Neural progenitor cell (in vitro differentiated cells): ENCODE measurements around the gene FNDC11.

ENCODE experiments used
- EZH2phosphoT487 ChIP-seq: fragments of 200-600 bp; sonication (generic); IDR thresholded peaks from 2 replicates; pipeline ENCODE4 v1.6.1; 2017; ENCODE audit warnings: antibody characterized with exemption
- TF ChIP-seq, protein P1 (sequence below): fragments of 200-600 bp; sonication (generic); IDR thresholded peaks from 2 replicates; pipeline ENCODE4 v1.5.1; 2017; ENCODE audit warnings: antibody characterized with exemption, mild to moderate bottlenecking

DNA sequence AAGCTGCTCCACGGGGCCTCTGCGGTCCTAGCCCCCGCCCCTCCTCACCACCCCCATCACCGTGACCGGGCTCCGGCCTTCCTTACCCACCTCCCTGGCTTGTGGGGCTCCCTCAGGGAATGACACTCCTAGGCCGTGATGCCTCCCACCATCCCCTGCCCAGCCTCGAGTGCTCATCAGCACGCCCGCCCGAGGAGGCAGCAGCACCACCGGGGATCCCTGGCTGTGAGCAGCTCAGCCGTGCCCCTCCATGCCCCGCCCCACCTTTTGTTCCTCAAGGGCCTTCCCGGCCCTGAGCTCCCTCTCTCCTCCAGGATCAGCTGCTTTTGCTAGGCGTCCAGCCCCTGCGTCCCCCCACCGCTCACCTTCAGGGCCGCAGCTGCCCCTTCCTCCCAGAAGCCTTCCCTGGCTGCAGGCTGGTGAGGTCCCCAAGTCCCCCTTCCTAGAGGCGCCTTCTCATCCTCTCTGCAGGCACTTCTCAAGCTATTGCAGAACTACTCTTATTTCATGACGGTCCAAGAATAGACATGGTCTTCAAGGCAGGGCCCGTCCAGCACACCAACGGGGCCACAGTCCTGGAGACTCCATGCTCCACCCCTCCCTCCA is 3.0 kb downstream of the FNDC11 start:
- TF ChIP-seq EZH2phosphoT487 = no peak
- TF ChIP-seq, protein P1, sequence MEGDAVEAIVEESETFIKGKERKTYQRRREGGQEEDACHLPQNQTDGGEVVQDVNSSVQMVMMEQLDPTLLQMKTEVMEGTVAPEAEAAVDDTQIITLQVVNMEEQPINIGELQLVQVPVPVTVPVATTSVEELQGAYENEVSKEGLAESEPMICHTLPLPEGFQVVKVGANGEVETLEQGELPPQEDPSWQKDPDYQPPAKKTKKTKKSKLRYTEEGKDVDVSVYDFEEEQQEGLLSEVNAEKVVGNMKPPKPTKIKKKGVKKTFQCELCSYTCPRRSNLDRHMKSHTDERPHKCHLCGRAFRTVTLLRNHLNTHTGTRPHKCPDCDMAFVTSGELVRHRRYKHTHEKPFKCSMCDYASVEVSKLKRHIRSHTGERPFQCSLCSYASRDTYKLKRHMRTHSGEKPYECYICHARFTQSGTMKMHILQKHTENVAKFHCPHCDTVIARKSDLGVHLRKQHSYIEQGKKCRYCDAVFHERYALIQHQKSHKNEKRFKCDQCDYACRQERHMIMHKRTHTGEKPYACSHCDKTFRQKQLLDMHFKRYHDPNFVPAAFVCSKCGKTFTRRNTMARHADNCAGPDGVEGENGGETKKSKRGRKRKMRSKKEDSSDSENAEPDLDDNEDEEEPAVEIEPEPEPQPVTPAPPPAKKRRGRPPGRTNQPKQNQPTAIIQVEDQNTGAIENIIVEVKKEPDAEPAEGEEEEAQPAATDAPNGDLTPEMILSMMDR = no peak
